ENCODE results near the gene WASL. TPM values are rescaled to one million over a fixed set of nuclear protein-coding genes. Genes with fewer than 3 reads are reported as not detected.

The WASL gene
- total and polyA plus RNA-seq, 10 of the 15 experiments (the other 5 are each of a cell fraction or from before 2014, with no cell fraction given), result 2.0 to 6.4 (median 3.5) TPM

- TF ChIP-seq SRF (IDR thresholded peaks at IDR 0.05; ENCODE audit: low read depth in 2 of 2, low read length in 2 of 2) (peak in 1 of 2 experiments; percentile 65; a peak in 1 of 4 replicates), CREB1 (IDR thresholded peaks at IDR 0.05; ENCODE audit: low read depth) (no peak; the same call in 1 of the 2 replicates), REST (IDR thresholded peaks at IDR 0.05; ENCODE audit: low read depth, low read length) (no peak), RBBP5 (conservative IDR thresholded peaks at IDR 0.05) (no peak), NFIC (IDR thresholded peaks at IDR 0.05; ENCODE audit: low read depth, low read length) (no peak), RFX5 (IDR thresholded peaks at IDR 0.05; ENCODE audit: low read depth, low read length) (no peak), PRDM15 (CRISPR knock-in tag; IDR thresholded peaks at IDR 0.05) (no peak), BCLAF1 (IDR thresholded peaks at IDR 0.05) (peak; percentile 90), HDGF (IDR thresholded peaks at IDR 0.05) (peak; percentile 58; the same call in 1 of the 2 replicates), ATF3 (IDR thresholded peaks at IDR 0.05; ENCODE audit: borderline replicate concordance, extremely low read depth, low read depth, low read length) (no peak), SREBF2 (IDR thresholded peaks at IDR 0.05; ENCODE audit: low read length) (no peak), NR2F1 (conservative IDR thresholded peaks at IDR 0.05) (peak; percentile 65), RB1 (IDR thresholded peaks at IDR 0.05; ENCODE audit: borderline replicate concordance) (peak; percentile 74; the same call in 1 of the 2 replicates), BCL11A (IDR thresholded peaks at IDR 0.05; ENCODE audit: low read depth, low read length) (no peak)
Observed at GRCh38 chr7:123748734-123749536, at the start of gene WASL (continued).
